A673 (cell line): ENCODE measurements around the gene C16orf86. TPM values are rescaled to one million over a fixed set of nuclear protein-coding genes. Genes with fewer than 3 reads are reported as not detected.
A peak's percentile ranks its signal among the peaks of the same experiment; 100 is the strongest.

Experiments
- BruUV-seq: library from RNA; stranded (reverse); fragments of 400-500 nt; replicated peaks from 2 replicates; lab custom pipeline; 2021; lab: Mats Ljungman, UMichigan
- CTCF ChIA-PET: fragments of 300-600 bp; sonication (Branson Sonifier 250); formaldehyde crosslinking; loops from one replicate; lab custom pipeline; 2022; ENCODE audit warnings: antibody characterized with exemption; lab: Charles Lee
- POLR2A ChIA-PET: fragments of 300-600 bp; sonication (Branson Sonifier 250); formaldehyde crosslinking; loops from one replicate; lab custom pipeline; 2022; ENCODE audit warnings: antibody characterized with exemption; ENCODE audit not compliant: low non-redundant PET; lab: Charles Lee
- DNase-seq: peaks from one replicate; pipeline ENCODE4 v3.0.0-alpha.2; 2015; ENCODE audit warnings: low spot score
- H3K27ac ChIP-seq: fragments of 200-600 bp; sonication (generic); 2 replicates; pipeline ENCODE4 v1.5.1; 2016; ENCODE audit warnings: mixed run types, low read depth, mild to moderate bottlenecking, mixed read lengths, antibody characterized with exemption, low read length; ENCODE audit not compliant: poor library complexity, severe bottlenecking
- H3K27me3 ChIP-seq: fragments of 200-600 bp; sonication (generic); replicated peaks from 2 replicates; pipeline ENCODE4 v1.6.1; 2017; ENCODE audit warnings: mixed run types, low read depth, mild to moderate bottlenecking, mixed read lengths, antibody characterized with exemption, low read length; ENCODE audit not compliant: insufficient read depth, poor library complexity
- H3K36me3 ChIP-seq: fragments of 200-600 bp; sonication (generic); 2 replicates; pipeline ENCODE4 v1.6.1; 2016; ENCODE audit warnings: mixed run types, mild to moderate bottlenecking, mixed read lengths, antibody characterized with exemption, low read length; ENCODE audit not compliant: insufficient read depth, poor library complexity, severe bottlenecking
- H3K4me1 ChIP-seq: fragments of 200-600 bp; sonication (generic); 2 replicates; pipeline ENCODE4 v1.6.1; 2017; ENCODE audit warnings: mixed run types, mild to moderate bottlenecking, mixed read lengths, antibody characterized with exemption, low read length; ENCODE audit not compliant: insufficient read depth, poor library complexity, severe bottlenecking
- H3K4me3 ChIP-seq: fragments of 200-600 bp; sonication (generic); 2 replicates; pipeline ENCODE4 v1.5.1; 2016; ENCODE audit warnings: low read depth, mixed run types, mild to moderate bottlenecking, mixed read lengths, low read length; ENCODE audit not compliant: poor library complexity, severe bottlenecking
- H3K9me3 ChIP-seq: fragments of 200-600 bp; sonication (generic); 2 replicates; pipeline ENCODE4 v1.6.1; 2016; ENCODE audit warnings: mixed run types, low read depth, mild to moderate bottlenecking, mixed read lengths, antibody characterized with exemption, low read length; ENCODE audit not compliant: poor library complexity, severe bottlenecking
- EZH2 ChIP-seq: fragments of 200-600 bp; sonication (generic); IDR thresholded peaks from 2 replicates; pipeline ENCODE4 v1.6.1; 2017; ENCODE audit warnings: borderline replicate concordance, low read depth, mild to moderate bottlenecking, mixed read lengths, antibody characterized with exemption, low read length; ENCODE audit not compliant: poor library complexity, severe bottlenecking
- intact Hi-C: fragments of 100-400 bp; cut with micrococcal nuclease; formaldehyde crosslinking; loops from one replicate; pipeline ENCODE4 v1.10.0; 2022; ENCODE audit not compliant: unreplicated experiment
- total RNA-seq: library from RNA; stranded (reverse); gene quantifications from 2 replicates; pipeline ENCODE4 v1.2.3, GENCODE V29; 2021
- TF ChIP-seq, protein P1 (sequence below): fragments of 300-800, 200-600 bp; sonication (generic); conservative IDR thresholded peaks from 2 replicates; pipeline ENCODE4 v1.5.1; 2017; ENCODE audit warnings: low read depth, mild to moderate bottlenecking, antibody characterized with exemption, low read length, moderate library complexity, mixed read lengths

The C16orf86 gene
- total RNA-seq, 1 experiment from 2014 or later: not detected

DNA sequence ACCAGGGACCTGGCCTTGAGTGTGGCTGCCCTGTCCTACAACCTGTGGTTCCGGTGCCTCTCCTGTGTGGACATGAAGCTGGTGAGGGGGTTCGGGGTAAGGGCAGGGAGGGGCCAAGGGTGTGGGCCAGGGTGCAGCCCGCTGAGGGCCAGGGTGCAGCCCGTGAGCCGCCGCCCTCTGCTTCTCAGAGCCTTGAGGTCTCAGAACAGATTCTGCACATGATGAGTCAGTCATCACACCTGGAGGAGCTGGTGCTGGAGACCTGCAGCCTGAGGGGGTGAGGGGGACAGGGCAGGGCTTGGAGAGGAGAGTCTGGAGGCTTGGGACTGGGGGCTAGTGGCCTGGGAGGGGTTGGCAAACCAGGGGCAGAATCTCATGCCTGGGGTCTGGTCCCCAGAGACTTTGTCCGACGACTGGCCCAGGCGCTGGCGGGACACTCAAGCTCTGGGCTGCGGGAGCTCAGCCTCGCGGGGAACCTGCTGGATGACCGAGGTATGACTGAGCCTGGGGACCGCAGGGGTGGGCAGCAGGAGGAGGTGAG, 19.4 kb upstream of the C16orf86 start:
- Histone ChIP-seq H3K9me3 (no peaks in the 10 kb centered on the region), H3K27ac (no peak overlapping the region), H3K36me3 (no peaks in the 10 kb centered on the region), H3K27me3 (peaks cover 47% of the 10 kb centered on the region), H3K4me1 (no peaks in the 10 kb centered on the region), H3K4me3 (no peak overlapping the region)
- intact Hi-C loops: no loop called here
- BruUV-seq: no TSS peak
- ChIA-PET CTCF (interaction anchor here (0.6 to 1.4 kb wide), 3 partner anchors 18 to 126 kb away, joined by 3 to 6 read pairs (median 3); no protein-coding TSS in a partner anchor), POLR2A (no interaction called here)
- no peak for DNase-seq
- TF ChIP-seq, protein P1, sequence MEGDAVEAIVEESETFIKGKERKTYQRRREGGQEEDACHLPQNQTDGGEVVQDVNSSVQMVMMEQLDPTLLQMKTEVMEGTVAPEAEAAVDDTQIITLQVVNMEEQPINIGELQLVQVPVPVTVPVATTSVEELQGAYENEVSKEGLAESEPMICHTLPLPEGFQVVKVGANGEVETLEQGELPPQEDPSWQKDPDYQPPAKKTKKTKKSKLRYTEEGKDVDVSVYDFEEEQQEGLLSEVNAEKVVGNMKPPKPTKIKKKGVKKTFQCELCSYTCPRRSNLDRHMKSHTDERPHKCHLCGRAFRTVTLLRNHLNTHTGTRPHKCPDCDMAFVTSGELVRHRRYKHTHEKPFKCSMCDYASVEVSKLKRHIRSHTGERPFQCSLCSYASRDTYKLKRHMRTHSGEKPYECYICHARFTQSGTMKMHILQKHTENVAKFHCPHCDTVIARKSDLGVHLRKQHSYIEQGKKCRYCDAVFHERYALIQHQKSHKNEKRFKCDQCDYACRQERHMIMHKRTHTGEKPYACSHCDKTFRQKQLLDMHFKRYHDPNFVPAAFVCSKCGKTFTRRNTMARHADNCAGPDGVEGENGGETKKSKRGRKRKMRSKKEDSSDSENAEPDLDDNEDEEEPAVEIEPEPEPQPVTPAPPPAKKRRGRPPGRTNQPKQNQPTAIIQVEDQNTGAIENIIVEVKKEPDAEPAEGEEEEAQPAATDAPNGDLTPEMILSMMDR: no peak
- no peak for TF ChIP-seq EZH2

DNA sequence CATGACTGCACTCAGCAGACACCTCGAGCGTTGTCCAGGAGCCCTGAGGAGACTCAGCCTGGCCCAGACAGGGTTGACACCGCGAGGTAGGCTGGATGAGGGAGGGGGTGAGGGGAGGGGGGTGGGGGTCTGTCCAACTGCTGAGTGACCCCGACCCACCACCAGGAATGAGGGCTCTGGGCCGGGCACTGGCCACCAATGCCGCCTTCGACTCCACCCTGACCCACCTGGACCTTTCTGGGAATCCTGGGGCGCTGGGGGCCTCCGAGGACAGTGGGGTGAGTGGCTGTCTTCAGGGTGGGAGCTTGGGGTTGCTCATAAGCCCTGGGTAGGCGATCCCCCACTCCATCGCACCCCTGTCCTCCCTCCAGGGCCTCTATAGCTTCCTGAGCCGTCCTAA, 18.9 kb upstream of the C16orf86 start:
- H3K4me1 ChIP-seq: no peaks in the 10 kb centered on the region
- H3K27ac ChIP-seq: no peak overlapping the region
- no peak overlapping the region for H3K4me3 ChIP-seq
- no peak for TF ChIP-seq EZH2
- TF ChIP-seq, protein P1: no peak
- H3K36me3 ChIP-seq: no peaks in the 10 kb centered on the region
- peaks cover 49% of the 10 kb centered on the region for H3K27me3 ChIP-seq
- ChIA-PET CTCF (interaction anchor here (0.6 to 1.4 kb wide), 3 partner anchors 19 to 126 kb away, joined by 3 to 6 read pairs (median 3); no protein-coding TSS in a partner anchor), POLR2A (interaction anchor here (0.7 kb wide), 1 partner anchor 63 kb away, joined by 4 read pairs; no protein-coding TSS in a partner anchor)
- no peaks in the 10 kb centered on the region for H3K9me3 ChIP-seq
- no peak for DNase-seq
- no TSS peak for BruUV-seq
- intact Hi-C loops: no loop called here

- POLR2A ChIA-PET: interaction anchor here (0.6 to 0.7 kb wide), 2 partner anchors 64 to 156 kb away, joined by 4 to 16 read pairs; no protein-coding TSS in a partner anchor
- no TSS peak for BruUV-seq
Measured at GRCh38 chr16:67648088-67648763, 18.4 kb upstream of the C16orf86 start.

More at GRCh38 chr16:67648088-67648763, 18.4 kb upstream of the C16orf86 start:
- no peak for DNase-seq
- Histone ChIP-seq H3K27me3 (peaks cover 49% of the 10 kb centered on the region), H3K9me3 (no peaks in the 10 kb centered on the region), H3K36me3 (no peaks in the 10 kb centered on the region), H3K27ac (no peak overlapping the region), H3K4me3 (no peak overlapping the region), H3K4me1 (no peaks in the 10 kb centered on the region)
- TF ChIP-seq EZH2: peak; percentile 70
- TF ChIP-seq, protein P1: no peak
- intact Hi-C loops: no loop called here
- CTCF ChIA-PET: interaction anchor here (0.6 to 1.4 kb wide), 2 partner anchors 19 to 127 kb away, joined by 3 to 6 read pairs; no protein-coding TSS in a partner anchor
